ENCODE data around the gene NAT16.

DNA sequence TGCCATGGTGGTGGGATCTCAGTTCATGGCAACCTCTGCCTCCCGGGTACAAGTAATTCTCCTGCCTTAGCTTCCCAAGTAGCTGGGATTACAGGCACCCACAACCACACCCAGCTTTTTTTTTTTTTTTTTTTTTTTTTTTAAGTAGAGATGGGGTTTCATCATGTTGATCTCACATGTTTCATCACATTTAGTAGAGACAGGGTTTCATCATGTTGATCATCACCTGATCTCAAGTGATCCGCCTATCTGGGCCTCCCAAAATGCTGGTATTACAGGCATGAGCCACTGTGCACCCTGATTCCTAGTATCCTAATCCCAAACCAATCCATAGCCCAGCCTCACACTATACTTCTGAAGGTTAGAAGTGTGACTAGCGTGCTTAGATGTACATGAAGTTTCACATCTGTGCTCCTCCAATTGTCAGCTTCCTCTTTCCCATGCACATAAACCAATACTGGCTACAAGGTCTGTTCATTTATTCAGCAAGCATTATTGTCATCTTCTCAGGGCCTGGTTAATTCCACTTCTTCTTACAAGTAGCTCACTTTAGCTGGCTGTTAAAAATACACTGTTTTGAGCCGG, 6.8 kb upstream of the NAT16 start:
- TF ChIP-seq POLR2AphosphoS5 (IDR thresholded peaks at IDR 0.05; ENCODE audit: low read depth, low read length) (no peak), POLR2A (IDR thresholded peaks at IDR 0.05; ENCODE audit: low read depth, low read length) (no peak), POU2F2 (IDR thresholded peaks at IDR 0.05; ENCODE audit: low read depth, low read length) (no peak), TAF1 (IDR thresholded peaks at IDR 0.05; ENCODE audit: low read depth, low read length) (no peak), SPI1 (IDR thresholded peaks at IDR 0.05; ENCODE audit: low read depth, low read length) (peak; percentile 41), PAX5 (IDR thresholded peaks at IDR 0.05; ENCODE audit: insufficient read depth, low read length, severe bottlenecking) (no peak)
